ENCODE data around the gene TRAF5.

TRAF5 gene, protein sequence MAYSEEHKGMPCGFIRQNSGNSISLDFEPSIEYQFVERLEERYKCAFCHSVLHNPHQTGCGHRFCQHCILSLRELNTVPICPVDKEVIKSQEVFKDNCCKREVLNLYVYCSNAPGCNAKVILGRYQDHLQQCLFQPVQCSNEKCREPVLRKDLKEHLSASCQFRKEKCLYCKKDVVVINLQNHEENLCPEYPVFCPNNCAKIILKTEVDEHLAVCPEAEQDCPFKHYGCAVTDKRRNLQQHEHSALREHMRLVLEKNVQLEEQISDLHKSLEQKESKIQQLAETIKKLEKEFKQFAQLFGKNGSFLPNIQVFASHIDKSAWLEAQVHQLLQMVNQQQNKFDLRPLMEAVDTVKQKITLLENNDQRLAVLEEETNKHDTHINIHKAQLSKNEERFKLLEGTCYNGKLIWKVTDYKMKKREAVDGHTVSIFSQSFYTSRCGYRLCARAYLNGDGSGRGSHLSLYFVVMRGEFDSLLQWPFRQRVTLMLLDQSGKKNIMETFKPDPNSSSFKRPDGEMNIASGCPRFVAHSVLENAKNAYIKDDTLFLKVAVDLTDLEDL

GRCh38 chr1:211326528-211327345 lies at the start of gene TRAF5:
Gene TRAF5 (plus strand): TSS chr1:211326833. CDS start chr1:211353240, 26,407 bp downstream.
- Histone ChIP-seq H3K4me1 (ENCODE audit: control insufficient read depth in 5 of 5, insufficient read depth in 5 of 5, low read length in 5 of 5) (peaks cover 0 to 25% (median 19%) of the 10 kb centered on the region in 5 donors), H3K36me3 (ENCODE audit: control insufficient read depth in 5 of 5, insufficient read depth in 5 of 5, low read length in 5 of 5) (peaks cover 0 to 3% (median 0%) of the 10 kb centered on the region in 5 donors)

DNA sequence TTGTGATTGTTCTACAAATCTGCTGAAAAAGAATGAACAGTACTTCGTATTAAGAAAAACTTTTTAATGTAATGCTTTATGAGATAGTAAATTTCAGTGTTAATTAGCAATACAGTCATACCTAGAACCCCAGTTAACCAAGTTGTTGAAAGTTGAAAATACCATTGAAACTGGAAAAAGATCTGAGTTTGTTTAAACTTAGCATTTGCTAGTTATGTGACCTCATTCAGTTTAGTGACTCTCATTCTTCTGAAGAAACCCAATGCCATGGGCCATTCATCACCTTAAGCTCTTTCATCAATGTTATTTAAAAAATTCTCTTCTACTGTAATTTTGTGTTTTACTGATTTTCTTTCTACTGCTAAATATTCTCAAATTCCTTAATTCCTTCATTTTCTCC lies 47.3 kb upstream of the TRAF5 start:
- H3K9me3 ChIP-seq (ENCODE audit: control insufficient read depth in 5 of 5, low read length in 5 of 5), result no peaks in the 10 kb centered on the region
- no peaks in the 10 kb centered on the region for H3K27me3 ChIP-seq (ENCODE audit: control insufficient read depth in 5 of 5, insufficient read depth in 4 of 5, low read length in 5 of 5)
- peak overlapping the region; percentile 5 for H3K27ac ChIP-seq (ENCODE audit: low read depth, low read length)
- peaks cover 23 to 52% (median 38%) of the 10 kb centered on the region in 5 donors for H3K36me3 ChIP-seq (ENCODE audit: control insufficient read depth in 5 of 5, insufficient read depth in 5 of 5, low read length in 5 of 5)
- H3K4me1 ChIP-seq (ENCODE audit: control insufficient read depth in 5 of 5, insufficient read depth in 5 of 5, low read length in 5 of 5), result peaks cover 0 to 20% (median 5%) of the 10 kb centered on the region in 5 donors
- H3K4me3 ChIP-seq (ENCODE audit: low read depth in 1 of 5, low read length in 5 of 5), result no peak overlapping the region
- no peak overlapping the region for H3K9ac ChIP-seq (ENCODE audit: low read length in 5 of 5)

More at GRCh38 chr1:211326528-211327345, at the start of gene TRAF5:
- Histone ChIP-seq H3K4me3 (ENCODE audit: low read depth in 1 of 5, low read length in 5 of 5) (peak within 1 kb of the TSS; percentile 72 to 92 (median 83)), H3K27ac (ENCODE audit: low read depth, low read length) (peak within 1 kb of the TSS; percentile 23), H3K9ac (ENCODE audit: low read length in 5 of 5) (peak within 1 kb of the TSS; percentile 41 to 74 (median 71)), H3K9me3 (ENCODE audit: control insufficient read depth in 5 of 5, low read length in 5 of 5) (no peaks in the 10 kb centered on the region), H3K27me3 (ENCODE audit: control insufficient read depth in 5 of 5, insufficient read depth in 4 of 5, low read length in 5 of 5) (no peaks in the 10 kb centered on the region)

GRCh38 chr1:211280910-211281309 lies 45.7 kb upstream of the TRAF5 start:
- peaks cover 0 to 14% (median 4%) of the 10 kb centered on the region in 5 donors for H3K4me1 ChIP-seq (ENCODE audit: control insufficient read depth in 5 of 5, insufficient read depth in 5 of 5, low read length in 5 of 5)
- H3K4me3 ChIP-seq (ENCODE audit: low read depth in 1 of 5, low read length in 5 of 5), result no peak overlapping the region
- peaks cover 29 to 62% (median 38%) of the 10 kb centered on the region in 5 donors for H3K36me3 ChIP-seq (ENCODE audit: control insufficient read depth in 5 of 5, insufficient read depth in 5 of 5, low read length in 5 of 5)
- no peaks in the 10 kb centered on the region for H3K9me3 ChIP-seq (ENCODE audit: control insufficient read depth in 5 of 5, low read length in 5 of 5)
- no peak overlapping the region for H3K9ac ChIP-seq (ENCODE audit: low read length in 5 of 5)
- H3K27me3 ChIP-seq (ENCODE audit: control insufficient read depth in 5 of 5, insufficient read depth in 4 of 5, low read length in 5 of 5), result no peaks in the 10 kb centered on the region
- no peak overlapping the region for H3K27ac ChIP-seq (ENCODE audit: low read depth, low read length)

DNA sequence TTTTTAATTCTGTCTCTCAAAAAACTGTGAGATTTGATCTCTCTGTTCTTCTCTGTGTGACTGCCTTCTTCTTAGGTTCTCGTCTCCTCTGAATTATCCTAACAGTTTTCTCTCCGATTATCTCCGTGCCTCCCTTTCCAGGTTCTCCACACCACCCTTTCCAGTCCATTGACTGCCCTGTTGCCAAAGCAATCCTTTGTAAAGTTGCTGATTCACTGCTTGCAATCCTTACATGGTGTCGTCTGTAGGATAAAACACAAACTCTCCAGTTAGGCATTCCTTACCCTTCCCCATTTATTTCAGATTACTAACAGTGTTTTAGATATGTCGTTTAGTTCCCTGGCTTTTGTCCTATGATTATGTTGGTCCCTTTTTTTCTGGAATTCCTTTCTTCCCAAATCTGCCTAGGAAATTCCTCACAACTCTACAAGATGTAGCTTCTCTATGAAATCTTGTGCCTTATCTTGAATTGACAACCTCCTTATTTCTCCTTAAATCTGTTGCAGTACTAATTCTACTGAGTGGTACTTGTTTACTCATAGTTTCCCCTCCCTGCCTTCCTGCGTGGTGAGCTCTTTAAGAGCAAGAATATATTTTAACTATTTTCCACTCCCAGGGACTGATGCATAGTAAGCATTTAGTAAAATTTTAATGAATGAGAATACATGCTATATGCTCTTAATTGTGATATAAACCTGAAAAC lies 45.2 kb upstream of the TRAF5 start:
- Histone ChIP-seq H3K4me1 (ENCODE audit: control insufficient read depth in 5 of 5, insufficient read depth in 5 of 5, low read length in 5 of 5) (peaks cover 0 to 10% (median 4%) of the 10 kb centered on the region in 5 donors), H3K9me3 (ENCODE audit: control insufficient read depth in 5 of 5, low read length in 5 of 5) (no peaks in the 10 kb centered on the region), H3K27ac (ENCODE audit: low read depth, low read length) (no peak overlapping the region), H3K4me3 (ENCODE audit: low read depth in 1 of 5, low read length in 5 of 5) (no peak overlapping the region), H3K36me3 (ENCODE audit: control insufficient read depth in 5 of 5, insufficient read depth in 5 of 5, low read length in 5 of 5) (peaks cover 29 to 64% (median 36%) of the 10 kb centered on the region in 5 donors), H3K27me3 (ENCODE audit: control insufficient read depth in 5 of 5, insufficient read depth in 4 of 5, low read length in 5 of 5) (no peaks in the 10 kb centered on the region), H3K9ac (ENCODE audit: low read length in 5 of 5) (no peak overlapping the region)

GRCh38 chr1:211282023-211282373 lies 44.6 kb upstream of the TRAF5 start:
- H3K9me3 ChIP-seq (ENCODE audit: control insufficient read depth in 5 of 5, low read length in 5 of 5), result no peaks in the 10 kb centered on the region
- peaks cover 0 to 10% (median 4%) of the 10 kb centered on the region in 5 donors for H3K4me1 ChIP-seq (ENCODE audit: control insufficient read depth in 5 of 5, insufficient read depth in 5 of 5, low read length in 5 of 5)
- H3K27me3 ChIP-seq (ENCODE audit: control insufficient read depth in 5 of 5, insufficient read depth in 4 of 5, low read length in 5 of 5), result no peaks in the 10 kb centered on the region
- H3K36me3 ChIP-seq (ENCODE audit: control insufficient read depth in 5 of 5, insufficient read depth in 5 of 5, low read length in 5 of 5), result peaks cover 29 to 68% (median 40%) of the 10 kb centered on the region in 5 donors
- no peak overlapping the region for H3K9ac ChIP-seq (ENCODE audit: low read length in 5 of 5)
- H3K27ac ChIP-seq (ENCODE audit: low read depth, low read length), result no peak overlapping the region
- no peak overlapping the region for H3K4me3 ChIP-seq (ENCODE audit: low read depth in 1 of 5, low read length in 5 of 5)

DNA sequence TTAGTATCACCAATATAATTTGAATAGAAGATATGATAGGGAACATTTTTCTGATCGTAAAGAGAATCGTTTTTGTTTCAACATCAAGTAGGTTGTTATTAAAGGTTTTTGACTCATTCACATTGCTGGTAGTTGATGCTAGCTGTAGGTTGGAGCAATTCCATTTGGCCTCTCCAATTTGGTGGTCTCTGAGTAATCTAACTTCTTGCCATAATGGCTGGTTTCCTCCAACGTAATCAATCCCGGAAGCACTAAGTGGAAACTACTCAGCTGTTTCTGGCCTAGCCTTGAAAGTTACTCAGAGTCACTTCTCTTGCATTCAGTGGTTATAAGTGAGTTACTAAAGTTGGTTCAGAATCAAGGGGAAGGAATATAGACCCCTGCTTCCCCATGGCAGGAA lies 41.4 kb upstream of the TRAF5 start:
- Histone ChIP-seq H3K36me3 (ENCODE audit: control insufficient read depth in 5 of 5, insufficient read depth in 5 of 5, low read length in 5 of 5) (peaks cover 32 to 61% (median 42%) of the 10 kb centered on the region in 5 donors), H3K9ac (ENCODE audit: low read length in 5 of 5) (no peak overlapping the region), H3K4me1 (ENCODE audit: control insufficient read depth in 5 of 5, insufficient read depth in 5 of 5, low read length in 5 of 5) (peaks cover 0 to 7% (median 6%) of the 10 kb centered on the region in 5 donors), H3K9me3 (ENCODE audit: control insufficient read depth in 5 of 5, low read length in 5 of 5) (no peaks in the 10 kb centered on the region), H3K27me3 (ENCODE audit: control insufficient read depth in 5 of 5, insufficient read depth in 4 of 5, low read length in 5 of 5) (no peaks in the 10 kb centered on the region), H3K27ac (ENCODE audit: low read depth, low read length) (no peak overlapping the region), H3K4me3 (ENCODE audit: low read depth in 1 of 5, low read length in 5 of 5) (no peak overlapping the region)

GRCh38 chr1:211287218-211287617 lies 39.4 kb upstream of the TRAF5 start:
- Histone ChIP-seq H3K4me3 (ENCODE audit: low read depth in 1 of 5, low read length in 5 of 5) (no peak overlapping the region), H3K36me3 (ENCODE audit: control insufficient read depth in 5 of 5, insufficient read depth in 5 of 5, low read length in 5 of 5) (peaks cover 45 to 59% (median 52%) of the 10 kb centered on the region in 5 donors), H3K27me3 (ENCODE audit: control insufficient read depth in 5 of 5, insufficient read depth in 4 of 5, low read length in 5 of 5) (no peaks in the 10 kb centered on the region), H3K9me3 (ENCODE audit: control insufficient read depth in 5 of 5, low read length in 5 of 5) (no peaks in the 10 kb centered on the region), H3K4me1 (ENCODE audit: control insufficient read depth in 5 of 5, insufficient read depth in 5 of 5, low read length in 5 of 5) (peaks cover 0 to 3% (median 3%) of the 10 kb centered on the region in 5 donors), H3K9ac (ENCODE audit: low read length in 5 of 5) (no peak overlapping the region), H3K27ac (ENCODE audit: low read depth, low read length) (no peak overlapping the region)

DNA sequence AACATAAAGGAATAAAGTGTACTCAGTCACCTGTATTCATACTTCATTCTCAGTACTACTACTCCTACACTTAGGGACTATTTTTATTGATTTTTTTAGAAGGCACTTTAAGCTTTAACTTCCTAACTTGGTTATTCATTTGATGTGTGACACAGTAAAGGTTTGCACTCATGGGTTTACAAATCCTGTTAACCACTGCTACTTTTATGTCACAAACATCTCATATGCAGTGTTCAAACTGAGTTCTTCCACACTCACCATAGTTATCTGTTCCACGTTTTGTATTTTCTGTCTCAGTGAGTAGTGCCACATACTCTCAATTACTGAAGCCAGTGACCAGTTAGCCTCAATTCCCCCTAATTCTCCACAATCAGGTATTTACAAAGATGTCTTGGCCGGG lies 34.2 kb upstream of the TRAF5 start:
- Histone ChIP-seq H3K36me3 (ENCODE audit: control insufficient read depth in 5 of 5, insufficient read depth in 5 of 5, low read length in 5 of 5) (peaks cover 46 to 71% (median 67%) of the 10 kb centered on the region in 5 donors), H3K9me3 (ENCODE audit: control insufficient read depth in 5 of 5, low read length in 5 of 5) (no peaks in the 10 kb centered on the region)

DNA sequence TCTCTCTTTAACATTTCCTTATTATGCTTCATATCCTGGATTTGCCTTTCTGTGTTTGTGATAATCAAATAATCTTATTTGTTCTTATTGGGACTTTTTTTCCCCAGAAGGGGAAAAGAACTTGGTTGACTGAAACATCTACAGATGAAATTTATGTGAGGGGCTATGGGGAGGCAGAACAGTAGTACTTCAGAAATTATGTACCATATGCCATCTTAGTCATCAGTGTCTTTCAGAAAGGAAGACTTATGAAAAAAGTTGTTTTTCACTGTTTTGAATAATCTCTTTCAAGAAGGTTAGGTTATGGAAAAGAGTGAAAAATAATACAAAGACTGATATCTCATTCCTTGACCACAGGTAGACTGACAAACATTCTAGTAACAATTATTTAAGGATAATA lies 30.2 kb upstream of the TRAF5 start:
- Histone ChIP-seq H3K27ac (ENCODE audit: low read depth, low read length) (no peak overlapping the region), H3K36me3 (ENCODE audit: control insufficient read depth in 5 of 5, insufficient read depth in 5 of 5, low read length in 5 of 5) (peaks cover 36 to 70% (median 68%) of the 10 kb centered on the region in 5 donors), H3K9ac (ENCODE audit: low read length in 5 of 5) (no peak overlapping the region), H3K9me3 (ENCODE audit: control insufficient read depth in 5 of 5, low read length in 5 of 5) (no peaks in the 10 kb centered on the region), H3K4me3 (ENCODE audit: low read depth in 1 of 5, low read length in 5 of 5) (no peak overlapping the region), H3K4me1 (ENCODE audit: control insufficient read depth in 5 of 5, insufficient read depth in 5 of 5, low read length in 5 of 5) (no peaks in the 10 kb centered on the region), H3K27me3 (ENCODE audit: control insufficient read depth in 5 of 5, insufficient read depth in 4 of 5, low read length in 5 of 5) (no peaks in the 10 kb centered on the region)

More for the DNA sequence above, 34.2 kb upstream of the TRAF5 start:
- H3K4me1 ChIP-seq (ENCODE audit: control insufficient read depth in 5 of 5, insufficient read depth in 5 of 5, low read length in 5 of 5), result no peaks in the 10 kb centered on the region
- no peak overlapping the region for H3K27ac ChIP-seq (ENCODE audit: low read depth, low read length)
- no peak overlapping the region for H3K4me3 ChIP-seq (ENCODE audit: low read depth in 1 of 5, low read length in 5 of 5)
- H3K27me3 ChIP-seq (ENCODE audit: control insufficient read depth in 5 of 5, insufficient read depth in 4 of 5, low read length in 5 of 5), result no peaks in the 10 kb centered on the region
- no peak overlapping the region for H3K9ac ChIP-seq (ENCODE audit: low read length in 5 of 5)

Data from subcutaneous abdominal adipose tissue (tissue), 5 donors.